OCI-LY3 (cell line): Measurements from ENCODE around the gene LGI4.

Experiments
- H2AFZ ChIP-seq: fragments of 200-600, 300-600 bp; shearing (Covaris generic); 2 replicates; pipeline ENCODE4 v1.6.0; 2014; ENCODE audit warnings: antibody characterized with exemption, low read depth, low read length
- H3K27ac ChIP-seq: fragments of 200-600, 300-600 bp; sonication (generic); 2 replicates; pipeline ENCODE4 v1.5.1; 2014; ENCODE audit warnings: mild to moderate bottlenecking, low read length, moderate library complexity, mixed read lengths
- H3K27me3 ChIP-seq: fragments of 200-600, 300-600 bp; sonication (generic); 2 replicates; pipeline ENCODE4 v1.6.1; 2014; ENCODE audit warnings: low read depth, low read length, mixed read lengths
- H3K36me3 ChIP-seq: fragments of 200-600, 300-600 bp; sonication (generic); replicated peaks from 2 replicates; pipeline ENCODE3; 2014; ENCODE audit warnings: low read depth, low read length, mixed read lengths
- H3K4me1 ChIP-seq: fragments of 300-600, 200-600 bp; sonication (generic); 2 replicates; pipeline ENCODE4 v1.6.1; 2014; ENCODE audit warnings: low read length, mixed read lengths
- H3K4me2 ChIP-seq: fragments of 200-600, 300-600 bp; sonication (generic); 2 replicates; pipeline ENCODE4 v1.6.1; 2014; ENCODE audit warnings: low read length, mixed read lengths
- H3K4me3 ChIP-seq: fragments of 300-600, 200-600 bp; sonication (generic); 2 replicates; pipeline ENCODE4 v1.5.1; 2014; ENCODE audit warnings: antibody characterized with exemption, mild to moderate bottlenecking, low read length, moderate library complexity
- H3K79me2 ChIP-seq: fragments of 300-600, 200-600 bp; shearing (Covaris generic); 2 replicates; pipeline ENCODE4 v1.6.1; 2014; ENCODE audit warnings: mild to moderate bottlenecking, low read length, mixed read lengths
- H3K9ac ChIP-seq: fragments of 300-600, 200-600 bp; shearing (Covaris generic); 2 replicates; pipeline ENCODE4 v1.6.0; 2014; ENCODE audit warnings: mild to moderate bottlenecking, low read length, moderate library complexity
- H3K9me3 ChIP-seq: fragments of 200-600, 300-600 bp; shearing (Covaris generic); 2 replicates; pipeline ENCODE4 v1.6.1; 2014; ENCODE audit warnings: low read length, mixed read lengths; ENCODE audit not compliant: insufficient read depth
- H4K20me1 ChIP-seq: fragments of 200-600, 300-600 bp; sonication (generic); 2 replicates; pipeline ENCODE4 v1.6.1; 2016; ENCODE audit warnings: low read length, mixed read lengths; ENCODE audit not compliant: insufficient read depth
- EZH2phosphoT487 ChIP-seq: fragments of 200-600 bp; shearing (Covaris generic); IDR thresholded peaks from 2 replicates; pipeline ENCODE4 v1.6.1; 2018; ENCODE audit warnings: antibody characterized with exemption, mixed run types, low read depth
- TF ChIP-seq, protein P1 (sequence below): fragments of 200-600, 300-600 bp; sonication (generic); IDR thresholded peaks from 2 replicates; pipeline ENCODE4 v1.5.1; 2014; ENCODE audit warnings: antibody characterized with exemption, low read length, low read depth

The LGI4 gene

DNA sequence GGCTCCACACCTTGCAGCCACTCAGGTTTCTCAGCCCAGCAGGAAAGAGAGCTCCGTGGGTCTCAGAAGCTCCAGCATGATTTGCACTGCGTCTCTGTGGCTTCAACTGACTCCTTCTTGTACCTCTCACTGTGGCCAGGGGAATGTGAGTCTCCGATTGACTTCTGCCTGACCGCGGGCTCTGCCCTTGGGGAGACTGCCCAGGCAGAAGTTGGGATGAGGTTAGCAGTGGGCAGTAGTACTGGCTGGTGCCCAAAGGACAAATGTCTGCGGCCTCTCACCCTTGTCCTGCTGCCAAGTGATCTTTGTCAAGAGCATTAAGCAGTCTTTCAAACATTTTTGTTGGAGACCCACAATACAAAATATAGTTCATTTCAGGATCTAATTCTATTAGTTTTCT, 53.7 kb downstream of the LGI4 start:
- Histone ChIP-seq H3K9me3 (no peaks in the 10 kb centered on the region), H3K79me2 (no peaks in the 10 kb centered on the region), H3K9ac (no peak overlapping the region), H3K27me3 (0 out of 2 replicates have a peak, but pooled peaks cover 8% of the 10 kb centered on the region), H3K4me3 (no peak overlapping the region), H3K36me3 (no peaks in the 10 kb centered on the region), H3K27ac (no peak overlapping the region), H2AFZ (no peak overlapping the region), H4K20me1 (no peaks in the 10 kb centered on the region), H3K4me2 (no peak overlapping the region), H3K4me1 (peaks cover 18% of the 10 kb centered on the region)
- TF ChIP-seq, protein P1, sequence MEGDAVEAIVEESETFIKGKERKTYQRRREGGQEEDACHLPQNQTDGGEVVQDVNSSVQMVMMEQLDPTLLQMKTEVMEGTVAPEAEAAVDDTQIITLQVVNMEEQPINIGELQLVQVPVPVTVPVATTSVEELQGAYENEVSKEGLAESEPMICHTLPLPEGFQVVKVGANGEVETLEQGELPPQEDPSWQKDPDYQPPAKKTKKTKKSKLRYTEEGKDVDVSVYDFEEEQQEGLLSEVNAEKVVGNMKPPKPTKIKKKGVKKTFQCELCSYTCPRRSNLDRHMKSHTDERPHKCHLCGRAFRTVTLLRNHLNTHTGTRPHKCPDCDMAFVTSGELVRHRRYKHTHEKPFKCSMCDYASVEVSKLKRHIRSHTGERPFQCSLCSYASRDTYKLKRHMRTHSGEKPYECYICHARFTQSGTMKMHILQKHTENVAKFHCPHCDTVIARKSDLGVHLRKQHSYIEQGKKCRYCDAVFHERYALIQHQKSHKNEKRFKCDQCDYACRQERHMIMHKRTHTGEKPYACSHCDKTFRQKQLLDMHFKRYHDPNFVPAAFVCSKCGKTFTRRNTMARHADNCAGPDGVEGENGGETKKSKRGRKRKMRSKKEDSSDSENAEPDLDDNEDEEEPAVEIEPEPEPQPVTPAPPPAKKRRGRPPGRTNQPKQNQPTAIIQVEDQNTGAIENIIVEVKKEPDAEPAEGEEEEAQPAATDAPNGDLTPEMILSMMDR, result no peak
- no peak for TF ChIP-seq EZH2phosphoT487

DNA sequence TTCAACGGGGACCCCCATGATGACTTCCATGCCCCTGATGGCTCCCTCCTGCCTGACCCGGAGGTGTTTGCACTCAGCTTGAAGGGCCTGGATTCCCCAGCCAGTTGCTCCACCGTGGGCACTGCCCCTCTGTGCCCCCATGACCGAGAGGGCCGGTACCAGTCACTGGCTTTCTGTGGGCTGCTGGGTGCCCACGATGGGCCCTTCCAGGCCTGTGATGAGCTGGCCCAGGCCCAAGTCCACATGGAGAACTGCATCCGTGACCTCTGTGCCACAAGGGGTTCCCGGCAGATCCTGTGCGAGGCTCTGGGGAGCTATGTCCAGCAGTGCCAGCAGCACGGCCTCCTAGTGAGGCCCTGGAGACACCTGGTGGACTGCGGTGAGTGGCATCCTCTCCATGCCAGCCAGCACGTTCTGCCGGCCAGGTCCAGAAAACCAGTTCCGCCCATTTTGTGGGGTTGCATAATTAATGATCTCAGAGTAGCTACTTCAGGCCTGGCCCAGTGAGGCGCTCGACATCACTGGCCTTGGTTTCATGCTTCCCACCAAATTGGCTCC, 54.2 kb downstream of the LGI4 start:
- H3K36me3 ChIP-seq, result no peaks in the 10 kb centered on the region
- no peak overlapping the region for H3K9ac ChIP-seq
- no peak overlapping the region for H3K4me3 ChIP-seq
- H3K9me3 ChIP-seq, result no peaks in the 10 kb centered on the region
- H3K27me3 ChIP-seq, result 0 out of 2 replicates have a peak, but pooled peaks cover 8% of the 10 kb centered on the region
- no peak overlapping the region for H3K4me2 ChIP-seq
- no peak for TF ChIP-seq EZH2phosphoT487
- TF ChIP-seq, protein P1, result no peak
- H3K4me1 ChIP-seq, result peaks cover 13% of the 10 kb centered on the region
- no peak overlapping the region for H2AFZ ChIP-seq
- H3K27ac ChIP-seq, result no peak overlapping the region
- no peaks in the 10 kb centered on the region for H4K20me1 ChIP-seq
- H3K79me2 ChIP-seq, result no peaks in the 10 kb centered on the region

DNA sequence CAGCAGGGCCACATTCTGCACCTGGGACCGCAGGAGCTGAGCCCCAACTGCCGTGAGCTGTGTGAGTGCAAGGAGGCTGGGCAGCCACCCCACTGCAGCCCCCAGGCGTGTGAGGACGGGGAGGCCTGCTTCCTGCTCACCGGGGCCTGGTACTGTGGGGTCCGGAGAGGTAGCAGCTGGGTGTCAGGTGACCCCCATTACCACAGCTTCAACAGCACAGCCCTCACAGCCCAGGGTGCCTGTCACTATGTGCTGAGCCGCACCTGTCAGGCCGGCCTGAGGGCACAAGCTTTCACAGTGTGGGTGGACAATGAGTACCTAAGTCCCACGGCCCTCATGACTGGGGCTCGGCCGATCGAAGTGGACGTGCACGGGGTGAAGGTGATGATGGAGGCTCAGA, 55.0 kb downstream of the LGI4 start:
- H3K36me3 ChIP-seq, result no peaks in the 10 kb centered on the region
- H3K27ac ChIP-seq, result no peak overlapping the region
- no peak for TF ChIP-seq EZH2phosphoT487
- TF ChIP-seq, protein P1, result no peak
- peaks cover 5% of the 10 kb centered on the region; the same call in 1 of the 2 replicates for H3K4me1 ChIP-seq
- H3K27me3 ChIP-seq, result 0 out of 2 replicates have a peak, but pooled peaks cover 8% of the 10 kb centered on the region
- no peak overlapping the region for H2AFZ ChIP-seq
- no peak overlapping the region for H3K9ac ChIP-seq
- no peaks in the 10 kb centered on the region for H3K9me3 ChIP-seq
- H3K4me3 ChIP-seq, result no peak overlapping the region
- H4K20me1 ChIP-seq, result no peaks in the 10 kb centered on the region
- no peaks in the 10 kb centered on the region for H3K79me2 ChIP-seq
- no peak overlapping the region for H3K4me2 ChIP-seq

DNA sequence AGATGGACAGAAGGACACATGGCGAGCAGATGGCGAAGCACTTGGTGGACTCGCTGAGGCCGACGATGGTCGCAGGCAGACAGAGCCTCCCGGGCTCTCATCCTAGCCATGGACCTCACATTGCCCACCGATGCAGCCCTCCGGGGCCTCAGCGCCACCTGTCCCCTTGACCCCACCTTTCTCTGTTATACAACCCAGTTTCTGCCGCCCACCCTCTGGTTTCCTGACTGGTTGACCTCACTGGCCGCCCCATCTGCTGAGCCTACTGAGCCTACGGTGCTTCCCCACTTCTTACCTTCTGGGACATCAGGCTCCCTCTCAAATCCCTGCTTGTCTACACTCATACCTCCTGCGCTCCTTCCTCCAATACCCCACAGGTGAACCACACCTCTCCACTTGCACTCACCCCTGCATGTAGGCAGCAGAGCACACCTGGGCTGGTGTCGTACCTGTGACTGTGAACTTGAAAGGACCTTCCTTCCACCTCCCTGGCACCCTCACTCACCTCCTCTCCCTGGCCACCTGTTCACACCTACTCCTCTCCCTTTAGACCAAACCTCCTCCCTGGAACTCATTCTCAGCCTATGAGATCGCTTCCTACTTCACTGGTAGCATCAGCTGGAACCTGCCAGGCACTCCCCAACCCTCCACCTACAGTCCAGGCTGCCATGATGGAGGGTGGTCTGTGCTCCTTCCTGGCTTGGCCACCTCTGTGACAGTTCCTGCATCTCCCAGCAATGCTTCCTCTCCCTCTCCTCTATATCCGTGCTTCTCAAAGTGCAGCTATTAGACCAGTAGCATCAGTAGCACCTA, 57.2 kb downstream of the LGI4 start:
- H4K20me1 ChIP-seq, result no peaks in the 10 kb centered on the region
- TF ChIP-seq, protein P1, result no peak
- no peak for TF ChIP-seq EZH2phosphoT487
- H3K36me3 ChIP-seq, result no peaks in the 10 kb centered on the region
- no peaks in the 10 kb centered on the region for H3K79me2 ChIP-seq
- no peak overlapping the region for H3K4me2 ChIP-seq
- H3K4me3 ChIP-seq, result no peak overlapping the region
- H3K9me3 ChIP-seq, result no peaks in the 10 kb centered on the region
- no peak overlapping the region for H3K9ac ChIP-seq
- H3K27me3 ChIP-seq, result 0 out of 2 replicates have a peak, but pooled peaks cover 8% of the 10 kb centered on the region
- no peak overlapping the region for H2AFZ ChIP-seq
- no peaks in the 10 kb centered on the region for H3K4me1 ChIP-seq
- no peak overlapping the region for H3K27ac ChIP-seq
